Astrocyte (in vitro differentiated cells and primary cell): ENCODE results near the gene SP4.

Experiments used
- CTCF ChIP-seq: IDR thresholded peaks from 2 replicates; pipeline ENCODE4 v1.5.1; 2011; ENCODE audit warnings: low read depth, mild to moderate bottlenecking, inconsistent platforms, low read length, moderate library complexity; ENCODE audit not compliant: insufficient read depth
- EZH2 ChIP-seq: IDR thresholded peaks from 2 replicates; pipeline ENCODE4 v1.6.1; 2012; ENCODE audit warnings: mild to moderate bottlenecking, low read length, inconsistent platforms; ENCODE audit not compliant: insufficient read depth

GRCh38 chr7:21393937-21394336, 33.9 kb upstream of the SP4 start:
- TF ChIP-seq CTCF (no peak), EZH2 (no peak)
